HG02678 (cell line): ENCODE measurements around the gene TIAM1.

Source experiments
- ATAC-seq: cut with Tn5 transposase; IDR thresholded peaks from one replicate; pipeline ENCODE4 v1.9.1; 2021; ENCODE audit warnings: mild to moderate bottlenecking, moderate library complexity; ENCODE audit not compliant: unreplicated experiment

The TIAM1 gene

GRCh38 chr21:31343680-31344480, at the start of gene TIAM1:
TSS of gene TIAM1 (minus strand) at chr21:31344261. CDS start at chr21:31266972, 77,289 bp downstream.
- ATAC-seq = no peak

GRCh38 chr21:31387560-31388186, 43.6 kb upstream of the TIAM1 start:
- no peak for ATAC-seq

GRCh38 chr21:31386006-31386405, 41.9 kb upstream of the TIAM1 start:
- no peak for ATAC-seq

- ATAC-seq = no peak
These were observed 39.7 kb upstream of the TIAM1 start for GRCh38 chr21:31383770-31384169.

- no peak for ATAC-seq
These were observed 38.0 kb upstream of the TIAM1 start for GRCh38 chr21:31382060-31382459.

GRCh38 chr21:31376301-31376700, 32.2 kb upstream of the TIAM1 start:
- ATAC-seq = no peak

- no peak for ATAC-seq
These were observed 30.3 kb upstream of the TIAM1 start for GRCh38 chr21:31374395-31374794.

- ATAC-seq = no peak
These were observed 28.4 kb upstream of the TIAM1 start for GRCh38 chr21:31372471-31372765.

GRCh38 chr21:31371715-31372470, 27.8 kb upstream of the TIAM1 start:
- ATAC-seq = no peak

GRCh38 chr21:31370893-31371544, 27.0 kb upstream of the TIAM1 start:
- ATAC-seq = no peak

GRCh38 chr21:31370281-31370892, 26.3 kb upstream of the TIAM1 start:
- ATAC-seq = no peak

GRCh38 chr21:31368361-31368760, 24.3 kb upstream of the TIAM1 start:
- ATAC-seq = no peak

- ATAC-seq = no peak
These were observed 23.7 kb upstream of the TIAM1 start for GRCh38 chr21:31367801-31368200.

- ATAC-seq = no peak
These were observed 22.8 kb upstream of the TIAM1 start for GRCh38 chr21:31366825-31367224.

GRCh38 chr21:31364253-31364945, 20.3 kb upstream of the TIAM1 start:
- ATAC-seq = no peak

- ATAC-seq = no peak
These were observed 19.7 kb upstream of the TIAM1 start for GRCh38 chr21:31363720-31364119.

- no peak for ATAC-seq
These were observed 16.7 kb upstream of the TIAM1 start for GRCh38 chr21:31360717-31361116.

- no peak for ATAC-seq
These were observed 14.1 kb upstream of the TIAM1 start for GRCh38 chr21:31358158-31358557.

- no peak for ATAC-seq
These were observed 12.4 kb upstream of the TIAM1 start for GRCh38 chr21:31356440-31356839.
